Activated CD4-positive, alpha-beta memory T cell treated with anti-CD3 and anti-CD28 coated beads, Interleukin-2, amount 10 ng/mL, durations not matched to agents 7 days and 5 days (primary cell): ENCODE measurements around the gene AKAP13. TPM values are rescaled to one million over a fixed set of nuclear protein-coding genes. Genes with fewer than 3 reads are reported as not detected.
"Not testable (repeated sequence)": the region's sequence is repeated elsewhere in the genome, so short reads cannot be mapped to it uniquely, and the experiment has no call there.

ENCODE experiments used
- CTCF ChIA-PET: fragments of 350-600 bp; sonication (Branson Sonifier 250); formaldehyde crosslinking; loops from one replicate; lab custom pipeline; 2021; ENCODE audit warnings: antibody characterized with exemption, inconsistent platforms; lab: Charles Lee
- POLR2A ChIA-PET: fragments of 350-600 bp; sonication (Branson Sonifier 250); formaldehyde crosslinking; loops from one replicate; lab custom pipeline; 2021; ENCODE audit warnings: antibody characterized with exemption; lab: Charles Lee
- DNase-seq: peaks from one replicate; pipeline ENCODE4 v3.0.0-alpha.2; 2020
- H3K27ac Mint-ChIP-seq: one replicate; pipeline ENCODE4 v1.8.0; 2021; ENCODE audit warnings: mild to moderate bottlenecking, mixed read lengths
- H3K27me3 Mint-ChIP-seq: one replicate; pipeline ENCODE4 v1.8.0; 2021; ENCODE audit warnings: mixed read lengths
- H3K36me3 Mint-ChIP-seq: one replicate; pipeline ENCODE4 v1.8.0; 2021; ENCODE audit warnings: low read depth, mixed read lengths
- H3K4me1 Mint-ChIP-seq: one replicate; pipeline ENCODE4 v1.8.0; 2021; ENCODE audit warnings: mixed read lengths
- H3K4me3 Mint-ChIP-seq: one replicate; pipeline ENCODE4 v1.8.0; 2021; ENCODE audit warnings: mild to moderate bottlenecking, mixed read lengths
- H3K9me3 Mint-ChIP-seq: one replicate; pipeline ENCODE4 v1.8.0; 2021; ENCODE audit warnings: mixed read lengths
- total RNA-seq, 2 experiments: library from RNA; stranded (reverse); gene quantifications; one replicate each; pipeline ENCODE4 v1.2.3, GENCODE V29; 2021

AKAP13 gene
- 100 to 1,000 TPM; 153 to 170 TPM for total RNA-seq

- Mint-ChIP-seq H3K27ac (peak within 1 kb of the TSS; percentile 95), H3K27me3 (peaks cover 4% of the 10 kb centered on the region), H3K9me3 (no peaks in the 10 kb centered on the region), H3K4me3 (peak within 1 kb of the TSS; percentile 78), H3K4me1 (peaks cover 69% of the 10 kb centered on the region), H3K36me3 (peaks cover 35% of the 10 kb centered on the region)
- ChIA-PET CTCF (interaction anchor here (0.7 to 4.6 kb wide), 10 partner anchors 11 to 108 kb away, joined by 3 to 38 read pairs (median 6); no protein-coding TSS in a partner anchor), POLR2A (interaction anchor here (0.7 to 9.5 kb wide), 22 partner anchors 12 to 399 kb away, joined by 3 to 106 read pairs (median 5); no protein-coding TSS in a partner anchor)
- DNase-seq: peak; percentile 97
These were observed at the start of gene AKAP13 for GRCh38 chr15:85380217-85380811. AKAP13 (plus strand) TSS chr15:85380603; CDS start chr15:85485721, 105,118 bp downstream.

GRCh38 chr15:85330901-85331588, 49.4 kb upstream of the AKAP13 start:
- Mint-ChIP-seq H3K27ac (peak overlapping the region; percentile 98), H3K9me3 (peaks cover 6% of the 10 kb centered on the region), H3K27me3 (no peaks in the 10 kb centered on the region), H3K4me3 (peak overlapping the region; percentile 88), H3K36me3 (peaks cover 5% of the 10 kb centered on the region), H3K4me1 (peaks cover 47% of the 10 kb centered on the region)
- ChIA-PET CTCF (interaction anchor here (0.7 to 5.4 kb wide), 45 partner anchors 9 to 509 kb away, joined by 3 to 86 read pairs (median 4); partner anchors contain the start of gene AKAP13), POLR2A (interaction anchor here (0.6 to 6.8 kb wide), 22 partner anchors 13 to 371 kb away, joined by 3 to 132 read pairs (median 6); partner anchors contain the start of gene AKAP13)
- peak; percentile 92 for DNase-seq

- peak overlapping the region; percentile 98 for H3K27ac Mint-ChIP-seq
- ChIA-PET POLR2A (interaction anchor here (1.0 to 6.8 kb wide), 18 partner anchors 14 to 371 kb away, joined by 3 to 132 read pairs (median 8); partner anchors contain the start of gene AKAP13), CTCF (interaction anchor here (0.7 to 5.4 kb wide), 35 partner anchors 8 to 508 kb away, joined by 3 to 86 read pairs (median 4); partner anchors contain the start of gene AKAP13)
- H3K4me1 Mint-ChIP-seq: peaks cover 47% of the 10 kb centered on the region
- peaks cover 6% of the 10 kb centered on the region for H3K9me3 Mint-ChIP-seq
- H3K27me3 Mint-ChIP-seq: no peaks in the 10 kb centered on the region
- no peak for DNase-seq
- H3K4me3 Mint-ChIP-seq: peak overlapping the region; percentile 88
- H3K36me3 Mint-ChIP-seq: peaks cover 5% of the 10 kb centered on the region
These were observed 48.6 kb upstream of the AKAP13 start for GRCh38 chr15:85331655-85332285.

DNA sequence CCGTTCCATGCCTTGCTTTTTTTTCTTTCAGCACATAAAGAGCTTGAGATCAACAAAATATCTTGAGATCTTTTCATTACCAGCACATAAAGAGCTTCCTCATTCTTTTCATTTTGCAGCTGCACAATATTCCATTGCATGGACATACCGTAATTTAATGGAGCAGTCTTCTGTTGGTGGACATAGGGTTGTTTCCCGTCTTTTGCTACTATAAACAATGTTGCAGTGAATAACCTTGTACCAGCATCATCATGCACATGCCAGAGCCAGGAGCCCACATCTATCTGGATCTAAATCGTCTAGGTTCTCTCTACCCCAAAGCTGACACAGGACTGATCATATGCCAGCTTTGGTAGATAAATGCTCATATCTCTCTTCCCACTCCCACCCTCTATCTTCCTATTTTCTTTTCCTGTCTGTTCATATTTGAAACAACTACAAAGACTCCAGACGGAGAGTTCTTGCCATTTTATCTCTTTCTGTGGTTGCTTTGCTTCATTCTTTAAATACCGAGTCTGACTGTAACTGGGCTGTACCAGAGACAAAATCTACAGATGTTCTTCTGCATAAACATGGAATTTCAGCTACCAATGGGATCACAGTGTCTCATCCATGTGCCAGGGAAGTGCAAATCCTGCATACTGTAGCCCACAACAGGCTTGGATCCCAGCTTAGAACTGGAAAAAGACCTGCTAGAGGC, 47.1 kb upstream of the AKAP13 start:
- H3K27ac Mint-ChIP-seq: no peak overlapping the region
- H3K36me3 Mint-ChIP-seq: peaks cover 5% of the 10 kb centered on the region
- no peak overlapping the region for H3K4me3 Mint-ChIP-seq
- POLR2A ChIA-PET: interaction anchor here (6.8 kb wide), 1 partner anchor 46 kb away, joined by 106 read pairs; the partner anchor contains the start of gene AKAP13
- CTCF ChIA-PET: interaction anchor here (0.6 to 5.2 kb wide), 2 partner anchors 40 to 80 kb away, joined by 3 to 74 read pairs; no protein-coding TSS in a partner anchor
- no peaks in the 10 kb centered on the region for H3K27me3 Mint-ChIP-seq
- DNase-seq: no peak
- peaks cover 6% of the 10 kb centered on the region for H3K9me3 Mint-ChIP-seq
- peaks cover 40% of the 10 kb centered on the region for H3K4me1 Mint-ChIP-seq

GRCh38 chr15:85334241-85334640, 46.2 kb upstream of the AKAP13 start:
- peaks cover 33% of the 10 kb centered on the region for H3K4me1 Mint-ChIP-seq
- POLR2A ChIA-PET: no interaction called here
- H3K4me3 Mint-ChIP-seq: no peak overlapping the region
- CTCF ChIA-PET: no interaction called here
- peaks cover 6% of the 10 kb centered on the region for H3K9me3 Mint-ChIP-seq
- H3K27me3 Mint-ChIP-seq: no peaks in the 10 kb centered on the region
- H3K36me3 Mint-ChIP-seq: peaks cover 5% of the 10 kb centered on the region
- no peak for DNase-seq
- H3K27ac Mint-ChIP-seq: no peak overlapping the region

GRCh38 chr15:85335193-85335942, 45.0 kb upstream of the AKAP13 start:
- POLR2A ChIA-PET: interaction anchor here (1.3 kb wide), 1 partner anchor 78 kb away, joined by 3 read pairs; no protein-coding TSS in a partner anchor
- no peak overlapping the region for H3K4me3 Mint-ChIP-seq

GRCh38 chr15:85336880-85337279, 43.5 kb upstream of the AKAP13 start:
- H3K36me3 Mint-ChIP-seq: no peaks in the 10 kb centered on the region
- H3K9me3 Mint-ChIP-seq: no peaks in the 10 kb centered on the region
- no peak overlapping the region for H3K4me3 Mint-ChIP-seq
- CTCF ChIA-PET: interaction anchor here (0.8 to 2.6 kb wide), 3 partner anchors 19 to 76 kb away, joined by 3 to 10 read pairs (median 5); no protein-coding TSS in a partner anchor
- no peak for DNase-seq
- peaks cover 6% of the 10 kb centered on the region for H3K4me1 Mint-ChIP-seq
- H3K27ac Mint-ChIP-seq: no peak overlapping the region
- POLR2A ChIA-PET: interaction anchor here (1.3 kb wide), 1 partner anchor 76 kb away, joined by 3 read pairs; no protein-coding TSS in a partner anchor
- no peaks in the 10 kb centered on the region for H3K27me3 Mint-ChIP-seq

More at GRCh38 chr15:85335193-85335942, 45.0 kb upstream of the AKAP13 start:
- Mint-ChIP-seq H3K27me3 (no peaks in the 10 kb centered on the region), H3K36me3 (peaks cover 5% of the 10 kb centered on the region), H3K27ac (no peak overlapping the region), H3K4me1 (peaks cover 21% of the 10 kb centered on the region), H3K9me3 (peaks cover 6% of the 10 kb centered on the region)
- no peak for DNase-seq
- CTCF ChIA-PET: interaction anchor here (1.0 to 2.6 kb wide), 3 partner anchors 11 to 77 kb away, joined by 3 to 10 read pairs (median 5); no protein-coding TSS in a partner anchor

- peaks cover 3% of the 10 kb centered on the region for H3K4me1 Mint-ChIP-seq
- H3K9me3 Mint-ChIP-seq: no peaks in the 10 kb centered on the region
- H3K36me3 Mint-ChIP-seq: no peaks in the 10 kb centered on the region
- H3K4me3 Mint-ChIP-seq: no peak overlapping the region
- H3K27me3 Mint-ChIP-seq: no peaks in the 10 kb centered on the region
- DNase-seq: no peak
- ChIA-PET CTCF (interaction anchor here (2.6 kb wide), 1 partner anchor 75 kb away, joined by 10 read pairs; no protein-coding TSS in a partner anchor), POLR2A (no interaction called here)
- no peak overlapping the region for H3K27ac Mint-ChIP-seq
These were observed 42.9 kb upstream of the AKAP13 start for GRCh38 chr15:85337425-85338074.

DNA sequence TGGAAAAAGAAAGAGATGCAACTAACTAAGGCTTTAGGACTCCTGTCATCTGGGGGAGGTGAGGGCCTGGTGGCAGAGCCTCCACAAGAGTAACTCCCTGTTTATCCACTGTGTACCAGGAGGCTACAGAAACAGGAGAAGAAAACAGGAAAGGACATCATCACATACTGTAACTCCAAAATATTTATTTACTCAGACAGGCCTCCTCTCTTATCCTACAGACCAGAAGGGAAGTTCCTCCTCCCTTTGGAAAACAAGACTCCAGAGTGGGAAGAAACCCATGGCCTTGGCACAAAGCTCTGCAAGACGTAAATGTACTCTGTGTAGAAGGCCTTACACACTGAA, 40.1 kb upstream of the AKAP13 start:
- ChIA-PET POLR2A (no interaction called here), CTCF (interaction anchor here (1.9 kb wide), 1 partner anchor 9 kb away, joined by 9 read pairs; no protein-coding TSS in a partner anchor)
- no peak overlapping the region for H3K27ac Mint-ChIP-seq
- no peaks in the 10 kb centered on the region for H3K36me3 Mint-ChIP-seq
- DNase-seq: no peak
- H3K9me3 Mint-ChIP-seq: no peaks in the 10 kb centered on the region
- peaks cover 2% of the 10 kb centered on the region for H3K27me3 Mint-ChIP-seq
- H3K4me3 Mint-ChIP-seq: no peak overlapping the region
- H3K4me1 Mint-ChIP-seq: peaks cover 2% of the 10 kb centered on the region

DNA sequence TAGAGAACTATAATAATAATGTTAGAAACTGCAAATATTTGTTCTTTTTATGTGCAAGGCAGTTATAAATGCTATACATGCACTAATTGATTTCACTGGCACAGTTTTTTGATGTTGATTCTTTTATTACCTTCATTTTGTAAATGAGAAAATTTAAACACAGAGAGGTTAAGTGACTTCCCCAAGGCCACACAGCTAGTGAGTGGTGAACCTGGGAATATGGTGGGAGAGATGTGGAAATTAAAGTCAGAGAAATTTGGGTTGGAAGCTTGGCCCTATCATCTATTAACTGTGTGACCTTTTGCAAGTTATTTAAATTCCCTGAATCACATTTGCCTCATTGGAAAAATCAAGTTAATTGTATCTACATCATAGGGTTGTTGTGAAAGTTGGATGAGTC, 39.6 kb upstream of the AKAP13 start:
- no peak overlapping the region for H3K27ac Mint-ChIP-seq
- no peaks in the 10 kb centered on the region for H3K36me3 Mint-ChIP-seq
- H3K27me3 Mint-ChIP-seq: peaks cover 3% of the 10 kb centered on the region
- H3K4me3 Mint-ChIP-seq: no peak overlapping the region
- H3K4me1 Mint-ChIP-seq: peaks cover 2% of the 10 kb centered on the region
- POLR2A ChIA-PET: no interaction called here
- CTCF ChIA-PET: interaction anchor here (1.9 kb wide), 1 partner anchor 10 kb away, joined by 9 read pairs; no protein-coding TSS in a partner anchor
- DNase-seq: no peak
- H3K9me3 Mint-ChIP-seq: no peaks in the 10 kb centered on the region

DNA sequence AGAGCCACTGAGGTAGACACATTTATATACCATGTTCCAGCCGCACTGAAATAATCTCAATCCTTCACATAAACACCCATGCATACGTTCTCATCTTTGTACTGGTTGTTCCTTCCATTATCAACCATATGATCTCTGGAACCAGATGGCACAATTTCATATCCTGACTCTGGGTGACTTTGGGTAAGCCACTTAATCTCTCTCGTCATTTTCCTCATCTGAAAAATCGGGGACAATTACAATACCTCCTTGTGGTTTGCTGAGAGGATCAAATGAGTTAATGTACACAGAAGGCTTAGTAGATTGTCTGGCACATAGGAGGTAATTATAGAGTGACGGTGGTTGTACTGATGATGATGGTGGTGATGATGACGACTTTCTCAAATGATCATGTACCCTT, 38.2 kb upstream of the AKAP13 start:
- H3K27me3 Mint-ChIP-seq, DNase-seq, H3K4me3 Mint-ChIP-seq, H3K27ac Mint-ChIP-seq, H3K9me3 Mint-ChIP-seq, H3K36me3 Mint-ChIP-seq, POLR2A ChIA-PET, H3K4me1 Mint-ChIP-seq: not testable (repeated sequence)
- CTCF ChIA-PET: interaction anchor here (1.0 kb wide), 1 partner anchor 11 kb away, joined by 4 read pairs; no protein-coding TSS in a partner anchor
